NT2/D1 (cell line): ENCODE data around the gene CYBRD1.
"Not testable (repeated sequence)": the region's sequence is repeated elsewhere in the genome, so short reads cannot be mapped to it uniquely, and the experiment has no call there.

Experiments used
- DNase-seq: peaks from one replicate; pipeline ENCODE4 v3.0.0-alpha.2; 2011; ENCODE audit warnings: low read depth, low spot score
- H3K27me3 ChIP-seq: 2 replicates; pipeline ENCODE4 v1.6.0; 2011; ENCODE audit warnings: mild to moderate bottlenecking; ENCODE audit not compliant: insufficient read length, insufficient read depth
- H3K36me3 ChIP-seq: 2 replicates; pipeline ENCODE4 v1.6.1; 2011; ENCODE audit warnings: mild to moderate bottlenecking, low read length, mixed read lengths; ENCODE audit not compliant: insufficient read depth, insufficient read length
- H3K4me1 ChIP-seq: 2 replicates; pipeline ENCODE4 v1.5.1; 2011; ENCODE audit not compliant: insufficient read depth, insufficient read length
- H3K4me3 ChIP-seq: 2 replicates; pipeline ENCODE4 v1.5.1; 2011; ENCODE audit warnings: low read depth; ENCODE audit not compliant: insufficient read length
- H3K9ac ChIP-seq: 2 replicates; pipeline ENCODE4 v1.6.0; 2011; ENCODE audit warnings: low read depth; ENCODE audit not compliant: insufficient read length
- H3K9me3 ChIP-seq: 2 replicates; pipeline ENCODE4 v1.5.1; 2011; ENCODE audit warnings: mild to moderate bottlenecking, low read length; ENCODE audit not compliant: insufficient read depth
- SUZ12 ChIP-seq: IDR thresholded peaks from 2 replicates; pipeline ENCODE4 v1.6.1; 2011; ENCODE audit not compliant: insufficient read length, insufficient read depth; ENCODE audit errors: extremely low read depth
- YY1 ChIP-seq: IDR thresholded peaks from 2 replicates; pipeline ENCODE4 v1.6.1; 2011; ENCODE audit not compliant: insufficient read length, insufficient read depth
- ZNF274 ChIP-seq: IDR thresholded peaks from 2 replicates; pipeline ENCODE4 v1.6.1; 2011; ENCODE audit warnings: mild to moderate bottlenecking, low read depth, low read length

CYBRD1 gene

DNA sequence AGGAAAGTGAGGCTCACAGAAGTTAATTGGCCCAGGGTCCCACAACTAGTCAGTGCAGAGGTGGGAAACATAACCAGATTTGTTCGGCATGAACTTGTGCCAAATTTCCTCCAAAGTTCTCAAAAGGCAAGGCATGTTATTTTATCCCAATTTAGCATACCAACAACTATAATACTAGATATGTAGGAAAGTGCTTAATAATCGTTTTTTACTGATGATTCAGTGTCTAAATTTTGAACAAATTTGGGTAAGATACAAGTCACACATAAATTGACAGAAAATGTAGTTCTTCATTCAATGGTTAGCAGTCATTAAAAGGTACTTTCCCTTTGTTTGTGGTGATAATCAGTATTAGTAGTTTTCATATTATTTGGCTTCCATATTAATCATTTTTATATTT is 38.5 kb upstream of the CYBRD1 start:
- Histone ChIP-seq H3K9ac (no peak overlapping the region), H3K9me3 (no peaks in the 10 kb centered on the region), H3K4me3 (no peak overlapping the region), H3K27me3 (no peaks in the 10 kb centered on the region), H3K36me3 (peaks cover 17% of the 10 kb centered on the region), H3K4me1 (no peaks in the 10 kb centered on the region)
- no peak for DNase-seq
- no peak for TF ChIP-seq SUZ12
- no peak for TF ChIP-seq ZNF274
- no peak for TF ChIP-seq YY1

DNA sequence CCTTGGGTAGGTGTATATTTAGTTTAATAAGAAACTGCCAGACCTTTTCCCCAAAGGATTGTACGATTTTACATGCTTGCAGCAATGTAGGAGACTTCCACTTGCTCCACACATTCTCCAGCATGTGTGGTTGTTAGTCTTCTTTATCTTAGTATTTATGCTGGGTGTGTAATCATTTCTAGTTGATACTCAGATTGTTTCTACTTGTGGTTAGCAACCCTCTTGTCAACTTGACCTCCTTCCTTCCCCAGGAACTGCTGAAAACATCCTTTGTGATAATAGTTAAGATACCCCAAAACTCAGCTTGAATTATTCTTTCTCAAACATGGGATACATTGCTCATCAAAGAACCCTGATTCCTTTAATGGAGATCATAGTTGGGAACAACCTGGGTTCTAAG is 37.2 kb upstream of the CYBRD1 start:
- Histone ChIP-seq H3K4me3 (no peak overlapping the region), H3K4me1 (no peaks in the 10 kb centered on the region), H3K9me3 (no peaks in the 10 kb centered on the region), H3K9ac (no peak overlapping the region), H3K27me3 (no peaks in the 10 kb centered on the region), H3K36me3 (peaks cover 10% of the 10 kb centered on the region)
- TF ChIP-seq ZNF274 (no peak), SUZ12 (no peak), YY1 (no peak)
- no peak for DNase-seq

DNA sequence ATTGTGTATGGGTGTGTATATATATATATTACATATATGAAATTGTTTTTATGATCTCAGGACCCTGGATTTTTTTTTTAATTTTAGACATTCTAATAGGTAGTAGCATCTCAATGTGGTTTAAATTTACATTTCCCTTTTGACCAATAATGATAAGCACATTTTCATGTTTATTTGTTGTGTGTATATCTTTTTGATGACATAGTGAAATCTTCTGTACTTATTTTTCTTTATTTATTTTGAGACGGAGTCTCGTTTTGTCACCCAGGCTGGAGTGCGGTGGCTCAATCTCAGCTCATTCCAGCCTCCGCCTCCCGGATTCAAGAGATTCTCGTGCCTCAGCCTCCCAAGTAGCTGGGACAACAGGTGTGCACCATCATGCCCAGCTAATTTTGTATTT is 35.1 kb upstream of the CYBRD1 start:
- no peaks in the 10 kb centered on the region for H3K27me3 ChIP-seq
- no peak for DNase-seq
- no peaks in the 10 kb centered on the region for H3K36me3 ChIP-seq
- H3K9me3 ChIP-seq: no peaks in the 10 kb centered on the region
- H3K4me1 ChIP-seq: no peaks in the 10 kb centered on the region
- TF ChIP-seq SUZ12 (no peak), YY1 (no peak), ZNF274 (no peak)
- H3K4me3 ChIP-seq: no peak overlapping the region
- no peak overlapping the region for H3K9ac ChIP-seq

DNA sequence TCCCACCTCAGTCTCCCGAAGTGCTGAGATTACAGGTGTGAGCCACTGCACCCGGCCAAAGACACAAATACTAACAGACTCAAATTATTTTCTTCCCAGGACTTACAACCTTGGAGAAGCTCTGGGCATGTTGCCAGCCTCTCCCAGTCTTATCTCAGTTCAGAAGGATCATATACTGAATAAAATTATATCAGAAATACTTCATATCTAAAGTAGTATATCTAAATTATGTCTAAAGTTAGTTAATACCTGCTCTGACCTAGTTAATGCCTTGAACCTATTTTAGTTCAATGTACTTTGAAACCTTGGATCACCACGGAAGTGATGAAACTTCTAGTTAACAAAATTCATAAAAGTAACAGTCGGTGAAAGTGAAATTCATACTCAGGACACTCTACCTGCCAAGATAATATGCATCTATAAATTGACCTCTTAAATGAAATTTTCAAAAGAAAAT is 34.4 kb upstream of the CYBRD1 start:
- H3K4me3 ChIP-seq: no peak overlapping the region
- no peak overlapping the region for H3K9ac ChIP-seq
- H3K9me3 ChIP-seq: no peaks in the 10 kb centered on the region
- H3K4me1 ChIP-seq: no peaks in the 10 kb centered on the region
- no peak for DNase-seq
- H3K36me3 ChIP-seq: no peaks in the 10 kb centered on the region
- no peaks in the 10 kb centered on the region for H3K27me3 ChIP-seq
- TF ChIP-seq ZNF274 (no peak), YY1 (no peak), SUZ12 (no peak)

DNA sequence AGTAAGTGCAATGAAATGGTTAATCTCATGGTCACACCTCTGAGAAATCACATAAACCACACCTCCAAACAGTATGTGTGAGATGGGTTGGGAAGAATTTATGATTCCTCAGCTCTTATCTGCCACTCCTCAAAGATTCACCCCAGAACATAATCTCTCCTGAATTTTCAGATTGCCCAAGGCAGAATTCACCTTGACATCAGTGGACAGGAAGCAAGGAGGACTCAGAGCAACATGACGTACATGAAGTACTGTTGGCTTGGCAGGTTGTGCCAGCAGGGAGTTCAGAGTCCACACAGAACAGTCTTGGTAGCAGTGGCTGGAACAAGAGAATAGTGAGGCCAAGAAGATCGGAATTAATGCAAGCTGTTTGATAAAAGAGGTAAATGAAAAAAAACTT is 31.7 kb upstream of the CYBRD1 start:
- Histone ChIP-seq H3K4me3 (no peak overlapping the region), H3K9me3 (no peaks in the 10 kb centered on the region), H3K4me1 (no peaks in the 10 kb centered on the region), H3K27me3 (no peaks in the 10 kb centered on the region), H3K36me3 (no peaks in the 10 kb centered on the region), H3K9ac (no peak overlapping the region)
- TF ChIP-seq YY1: no peak
- no peak for TF ChIP-seq ZNF274
- no peak for TF ChIP-seq SUZ12
- no peak for DNase-seq

DNA sequence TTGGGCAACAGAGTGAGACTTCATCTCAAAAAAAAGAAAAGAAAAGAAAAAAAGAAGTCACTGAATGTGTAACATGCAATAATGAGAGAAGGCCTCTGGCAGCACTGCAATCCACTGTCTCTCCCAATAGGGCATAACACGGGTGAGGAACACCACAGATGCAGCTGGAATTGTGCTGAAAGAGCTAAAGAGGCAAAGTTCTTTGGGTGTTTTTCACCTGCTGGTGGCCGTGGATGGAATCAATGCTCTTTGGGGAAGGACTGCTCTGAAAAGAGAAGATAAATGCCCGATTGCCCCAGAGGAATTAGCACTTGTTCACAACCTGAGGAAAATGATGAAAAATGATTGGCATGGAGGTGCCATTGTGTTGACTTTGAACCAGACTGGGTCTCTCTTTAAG is 31.0 kb upstream of the CYBRD1 start:
- H3K9ac ChIP-seq: no peak overlapping the region
- DNase-seq: no peak
- H3K9me3 ChIP-seq: no peaks in the 10 kb centered on the region
- no peaks in the 10 kb centered on the region for H3K27me3 ChIP-seq
- no peak overlapping the region for H3K4me3 ChIP-seq
- H3K36me3 ChIP-seq: no peaks in the 10 kb centered on the region
- H3K4me1 ChIP-seq: no peaks in the 10 kb centered on the region
- TF ChIP-seq SUZ12: no peak
- no peak for TF ChIP-seq ZNF274
- no peak for TF ChIP-seq YY1

DNA sequence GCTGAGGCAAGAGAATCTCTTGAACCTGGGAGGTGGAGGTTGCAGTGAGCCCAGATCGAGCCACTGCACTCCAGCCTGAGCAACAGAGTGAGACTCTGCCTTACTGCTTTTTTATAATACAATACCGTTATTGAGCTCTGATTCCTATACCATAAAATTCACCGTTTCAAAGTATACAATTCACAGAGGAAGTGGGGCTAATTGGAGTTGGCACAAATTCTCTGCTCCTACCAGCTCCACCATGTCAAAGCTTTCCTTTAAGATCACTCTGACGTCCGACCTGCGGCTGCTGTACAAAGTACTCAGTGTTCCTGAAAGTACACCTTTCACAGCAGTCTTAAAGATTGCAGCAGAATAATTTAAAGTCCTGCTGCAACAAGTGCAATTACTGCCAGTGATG is 29.6 kb upstream of the CYBRD1 start:
- Histone ChIP-seq H3K4me1 (no peaks in the 10 kb centered on the region), H3K9me3 (peaks cover 6% of the 10 kb centered on the region; the same call in 1 of the 2 replicates), H3K9ac (no peak overlapping the region), H3K36me3 (no peaks in the 10 kb centered on the region), H3K27me3 (no peaks in the 10 kb centered on the region), H3K4me3 (no peak overlapping the region)
- TF ChIP-seq SUZ12 (no peak), YY1 (no peak), ZNF274 (no peak)
- no peak for DNase-seq

DNA sequence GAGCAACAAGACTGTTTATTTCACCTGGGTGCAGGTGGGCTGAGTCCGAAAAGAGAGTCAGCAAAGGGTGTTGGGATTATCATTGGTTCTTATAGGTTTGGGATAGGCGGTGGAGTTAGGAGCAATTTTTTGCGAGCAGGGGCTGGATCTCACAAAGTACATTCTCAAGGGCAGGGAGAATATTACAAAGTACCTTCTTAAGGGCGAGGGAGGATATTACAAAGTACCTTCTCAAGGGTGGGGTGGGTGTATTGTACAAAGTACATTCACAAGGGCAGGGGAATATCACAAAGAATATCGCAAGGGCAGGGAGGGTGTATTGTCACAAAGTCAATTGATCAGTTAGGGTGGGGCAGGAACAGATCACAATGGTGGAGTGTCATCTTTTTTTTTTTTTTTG is 24.6 kb upstream of the CYBRD1 start:
- H3K4me3 ChIP-seq, DNase-seq, H3K4me1 ChIP-seq, H3K36me3 ChIP-seq, H3K27me3 ChIP-seq, H3K9ac ChIP-seq, H3K9me3 ChIP-seq: not testable (repeated sequence)
